Measurements from ENCODE around the gene IZUMO4.

IZUMO4 gene

DNA sequence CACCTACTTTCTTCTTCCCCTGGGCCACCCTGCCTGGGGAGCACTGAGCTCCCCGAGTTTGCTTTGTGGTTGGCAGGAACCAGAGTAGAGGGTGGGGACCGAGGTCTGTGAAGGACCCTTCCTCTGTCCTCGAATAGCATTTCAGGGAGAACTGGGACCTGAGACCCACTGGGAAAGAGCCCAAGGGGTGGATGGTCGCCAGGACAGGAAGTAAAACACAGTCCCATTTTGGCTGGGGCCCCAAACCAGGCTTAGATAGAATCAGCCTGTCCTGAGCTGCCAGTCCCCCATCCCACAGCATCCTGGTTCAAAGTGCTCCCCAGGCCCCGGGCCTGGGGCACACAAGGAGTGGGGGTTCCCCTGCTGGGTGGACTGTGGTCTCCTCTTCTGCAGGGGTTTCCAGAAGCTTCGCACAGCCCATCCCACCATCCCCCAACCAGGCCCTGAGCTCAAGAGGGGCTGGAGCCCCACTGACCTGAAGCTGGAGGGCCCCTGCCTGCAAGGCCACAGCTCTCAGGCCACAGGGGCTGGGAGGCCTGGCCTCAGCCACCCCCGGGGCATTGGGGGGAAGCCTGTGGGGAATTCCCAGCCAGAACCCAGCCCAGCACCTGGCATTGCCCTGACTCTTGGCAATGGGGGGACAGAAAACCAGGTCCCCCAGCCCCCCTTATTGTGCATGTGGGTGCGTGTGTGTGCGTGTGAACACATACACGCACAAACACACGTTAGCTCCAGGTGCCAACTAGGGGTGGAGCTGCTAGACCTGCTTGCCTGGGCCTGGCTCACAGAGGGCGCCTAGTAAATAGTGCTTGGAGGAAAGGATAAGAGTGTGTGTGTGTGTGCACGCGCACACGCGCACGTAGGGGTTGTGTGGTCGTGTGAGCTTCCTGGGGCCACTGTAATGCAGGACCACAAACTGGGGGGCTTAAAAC is 44.7 kb upstream of the IZUMO4 start:
- TF ChIP-seq TEAD4 (IDR thresholded peaks at IDR 0.05): no peak

DNA sequence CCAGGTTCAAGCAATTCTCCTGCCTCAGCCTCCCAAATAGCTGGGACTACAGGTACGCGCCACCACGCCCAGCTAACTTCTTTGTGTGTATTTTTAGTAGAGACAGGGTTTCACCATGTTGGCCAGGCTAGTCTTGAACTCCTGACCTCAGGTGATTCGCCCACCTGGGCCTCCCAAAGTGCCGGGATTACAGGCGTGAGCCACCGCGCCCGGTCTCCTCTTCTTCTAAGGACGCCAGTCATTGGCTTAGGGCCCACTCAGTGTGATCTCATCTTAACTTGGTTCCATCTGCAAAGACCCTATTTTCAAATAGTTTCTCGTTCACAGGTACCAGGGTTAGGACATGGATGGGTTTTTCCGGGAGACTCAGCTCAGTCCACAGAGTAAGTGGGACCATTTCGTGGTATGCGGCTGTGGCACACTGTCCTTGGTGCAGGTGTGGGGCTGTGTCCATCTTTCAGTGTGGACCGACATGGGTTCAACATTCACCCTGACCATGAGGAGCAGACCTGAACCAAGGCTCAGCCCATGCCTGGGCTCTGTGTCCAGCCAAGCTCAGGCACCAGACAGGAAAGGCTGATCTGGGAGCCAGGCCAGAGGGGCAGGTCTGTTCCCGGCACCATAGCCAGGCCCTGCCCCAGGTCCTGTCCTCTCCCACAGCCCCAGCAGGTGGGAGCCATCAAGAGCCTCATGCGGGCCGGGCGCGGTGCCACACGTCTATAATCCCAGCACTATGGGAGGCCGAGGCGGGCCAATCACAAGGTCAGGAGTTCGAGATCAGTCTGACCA is 42.9 kb upstream of the IZUMO4 start:
- TF ChIP-seq NFIC (IDR thresholded peaks at IDR 0.05): peak; percentile 83
- TF ChIP-seq ZBTB7A (IDR thresholded peaks at IDR 0.05; ENCODE audit: low read depth): no peak
- TF ChIP-seq MAX (IDR thresholded peaks at IDR 0.05): 0 out of 2 replicates have a peak, but pooled peaks have one; percentile 13

GRCh38 chr19:2054763-2055162 is 42.0 kb upstream of the IZUMO4 start:
- TF ChIP-seq NFIC (IDR thresholded peaks at IDR 0.05) (no peak), EGR1 (IDR thresholded peaks at IDR 0.05) (peak; percentile 40; the same call in 1 of the 2 replicates)

GRCh38 chr19:2055931-2056836 is 40.5 kb upstream of the IZUMO4 start:
- TF ChIP-seq EGR1 (IDR thresholded peaks at IDR 0.05) (no peak), FOXM1 (IDR thresholded peaks at IDR 0.05; ENCODE audit: borderline replicate concordance, low read depth) (no peak), USF1 (IDR thresholded peaks at IDR 0.05) (no peak), YY1 (IDR thresholded peaks at IDR 0.05; ENCODE audit: low read depth) (no peak), NFIC (IDR thresholded peaks at IDR 0.05) (no peak), CREB1 (IDR thresholded peaks at IDR 0.05; ENCODE audit: low read depth) (no peak), CEBPB (IDR thresholded peaks at IDR 0.05) (no peak), TEAD4 (IDR thresholded peaks at IDR 0.05) (no peak), MAX (IDR thresholded peaks at IDR 0.05) (no peak), EP300 (IDR thresholded peaks at IDR 0.05; ENCODE audit: borderline replicate concordance) (no peak), ZBTB7A (IDR thresholded peaks at IDR 0.05; ENCODE audit: low read depth) (peak; percentile 76), TCF12 (IDR thresholded peaks at IDR 0.05; ENCODE audit: low read depth) (peak; percentile 21; the same call in 1 of the 2 replicates), TAF1 (IDR thresholded peaks at IDR 0.05; ENCODE audit: low read depth) (no peak), RAD21 (IDR thresholded peaks at IDR 0.05; ENCODE audit: low read depth) (no peak)
- TF ChIP-seq, protein P1, sequence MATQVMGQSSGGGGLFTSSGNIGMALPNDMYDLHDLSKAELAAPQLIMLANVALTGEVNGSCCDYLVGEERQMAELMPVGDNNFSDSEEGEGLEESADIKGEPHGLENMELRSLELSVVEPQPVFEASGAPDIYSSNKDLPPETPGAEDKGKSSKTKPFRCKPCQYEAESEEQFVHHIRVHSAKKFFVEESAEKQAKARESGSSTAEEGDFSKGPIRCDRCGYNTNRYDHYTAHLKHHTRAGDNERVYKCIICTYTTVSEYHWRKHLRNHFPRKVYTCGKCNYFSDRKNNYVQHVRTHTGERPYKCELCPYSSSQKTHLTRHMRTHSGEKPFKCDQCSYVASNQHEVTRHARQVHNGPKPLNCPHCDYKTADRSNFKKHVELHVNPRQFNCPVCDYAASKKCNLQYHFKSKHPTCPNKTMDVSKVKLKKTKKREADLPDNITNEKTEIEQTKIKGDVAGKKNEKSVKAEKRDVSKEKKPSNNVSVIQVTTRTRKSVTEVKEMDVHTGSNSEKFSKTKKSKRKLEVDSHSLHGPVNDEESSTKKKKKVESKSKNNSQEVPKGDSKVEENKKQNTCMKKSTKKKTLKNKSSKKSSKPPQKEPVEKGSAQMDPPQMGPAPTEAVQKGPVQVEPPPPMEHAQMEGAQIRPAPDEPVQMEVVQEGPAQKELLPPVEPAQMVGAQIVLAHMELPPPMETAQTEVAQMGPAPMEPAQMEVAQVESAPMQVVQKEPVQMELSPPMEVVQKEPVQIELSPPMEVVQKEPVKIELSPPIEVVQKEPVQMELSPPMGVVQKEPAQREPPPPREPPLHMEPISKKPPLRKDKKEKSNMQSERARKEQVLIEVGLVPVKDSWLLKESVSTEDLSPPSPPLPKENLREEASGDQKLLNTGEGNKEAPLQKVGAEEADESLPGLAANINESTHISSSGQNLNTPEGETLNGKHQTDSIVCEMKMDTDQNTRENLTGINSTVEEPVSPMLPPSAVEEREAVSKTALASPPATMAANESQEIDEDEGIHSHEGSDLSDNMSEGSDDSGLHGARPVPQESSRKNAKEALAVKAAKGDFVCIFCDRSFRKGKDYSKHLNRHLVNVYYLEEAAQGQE (IDR thresholded peaks at IDR 0.05; ENCODE audit: low read depth): no peak

DNA sequence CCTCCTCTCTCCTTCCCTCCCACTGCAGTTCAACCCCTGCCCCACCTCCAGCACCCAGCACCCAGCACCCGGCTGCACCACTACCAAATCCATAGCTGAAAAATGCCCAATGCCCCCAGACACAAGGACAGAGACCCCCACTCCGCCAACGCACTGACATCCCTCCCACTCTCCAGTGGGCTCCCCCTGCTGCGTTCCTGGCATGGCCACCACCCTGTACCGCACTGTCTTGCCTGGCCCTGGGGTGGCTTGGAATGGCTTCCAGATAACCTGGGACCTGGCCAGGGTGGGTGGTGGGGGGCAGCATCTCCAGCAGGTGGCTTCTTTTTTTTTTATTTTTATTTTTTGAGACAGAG is 39.9 kb upstream of the IZUMO4 start:
- TF ChIP-seq FOXM1 (IDR thresholded peaks at IDR 0.05; ENCODE audit: borderline replicate concordance, low read depth) (no peak), TEAD4 (IDR thresholded peaks at IDR 0.05) (no peak), CREB1 (IDR thresholded peaks at IDR 0.05; ENCODE audit: low read depth) (no peak), NFIC (IDR thresholded peaks at IDR 0.05) (no peak), MAX (IDR thresholded peaks at IDR 0.05) (no peak), USF1 (IDR thresholded peaks at IDR 0.05) (no peak), TCF12 (IDR thresholded peaks at IDR 0.05; ENCODE audit: low read depth) (no peak), YY1 (IDR thresholded peaks at IDR 0.05; ENCODE audit: low read depth) (no peak), CEBPB (IDR thresholded peaks at IDR 0.05) (no peak), RAD21 (IDR thresholded peaks at IDR 0.05; ENCODE audit: low read depth) (no peak), EGR1 (IDR thresholded peaks at IDR 0.05) (no peak), TAF1 (IDR thresholded peaks at IDR 0.05; ENCODE audit: low read depth) (no peak)
- TF ChIP-seq, protein P1 (IDR thresholded peaks at IDR 0.05; ENCODE audit: low read depth): no peak

Data from Ishikawa (cell line).